Peyer's patch (tissue), 4 donors: ENCODE measurements around the gene ZNF672.

Experiments
- POLR2A ChIP-seq, 2 donors: fragments of 450-650 bp; IDR thresholded peaks; one replicate each; pipeline ENCODE4 v1.5.1; 2017; ENCODE audit warnings: antibody characterized with exemption in 2 of 2, mild to moderate bottlenecking in 2 of 2, moderate library complexity in 2 of 2
- TF ChIP-seq, protein P1 (sequence below), 6 experiments: fragments of 450-650 bp in 4 of 6; fragments of 200-600 bp in 2 of 6; sonication (generic) in 1 of 6; IDR thresholded peaks; one replicate each; pipeline ENCODE4 v1.5.1; 2017 to 2019; ENCODE audit warnings: antibody characterized with exemption in 6 of 6, mild to moderate bottlenecking in 3 of 6, moderate library complexity in 1 of 6

DNA sequence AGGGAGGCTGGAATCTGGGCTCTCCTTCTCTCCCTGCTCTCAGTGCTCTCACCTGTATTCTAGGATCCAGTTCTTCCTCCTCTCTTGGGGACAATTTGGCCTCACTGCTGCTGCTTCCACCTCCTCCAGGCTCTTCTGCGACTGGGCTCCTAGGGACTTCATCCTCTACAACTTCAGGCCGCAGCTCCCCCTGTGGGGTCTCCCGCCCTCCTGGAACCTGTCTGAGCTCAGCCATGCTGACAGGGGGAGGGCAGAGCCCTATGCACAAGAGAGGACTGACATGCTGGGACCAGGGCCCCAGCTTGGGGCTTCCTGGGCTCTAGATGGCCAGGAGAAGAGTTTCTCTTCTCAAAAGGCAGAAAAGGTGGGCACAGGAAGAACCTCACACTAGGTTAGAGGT is 13.3 kb upstream of the ZNF672 start:
- TF ChIP-seq, protein P1, sequence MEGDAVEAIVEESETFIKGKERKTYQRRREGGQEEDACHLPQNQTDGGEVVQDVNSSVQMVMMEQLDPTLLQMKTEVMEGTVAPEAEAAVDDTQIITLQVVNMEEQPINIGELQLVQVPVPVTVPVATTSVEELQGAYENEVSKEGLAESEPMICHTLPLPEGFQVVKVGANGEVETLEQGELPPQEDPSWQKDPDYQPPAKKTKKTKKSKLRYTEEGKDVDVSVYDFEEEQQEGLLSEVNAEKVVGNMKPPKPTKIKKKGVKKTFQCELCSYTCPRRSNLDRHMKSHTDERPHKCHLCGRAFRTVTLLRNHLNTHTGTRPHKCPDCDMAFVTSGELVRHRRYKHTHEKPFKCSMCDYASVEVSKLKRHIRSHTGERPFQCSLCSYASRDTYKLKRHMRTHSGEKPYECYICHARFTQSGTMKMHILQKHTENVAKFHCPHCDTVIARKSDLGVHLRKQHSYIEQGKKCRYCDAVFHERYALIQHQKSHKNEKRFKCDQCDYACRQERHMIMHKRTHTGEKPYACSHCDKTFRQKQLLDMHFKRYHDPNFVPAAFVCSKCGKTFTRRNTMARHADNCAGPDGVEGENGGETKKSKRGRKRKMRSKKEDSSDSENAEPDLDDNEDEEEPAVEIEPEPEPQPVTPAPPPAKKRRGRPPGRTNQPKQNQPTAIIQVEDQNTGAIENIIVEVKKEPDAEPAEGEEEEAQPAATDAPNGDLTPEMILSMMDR (IDR thresholded peaks at IDR 0.05): no peak
- no peak for TF ChIP-seq POLR2A (IDR thresholded peaks at IDR 0.05)
